GM21723 (cell line): ENCODE measurements around the gene RET.
"Not testable (repeated sequence)": the region's sequence is repeated elsewhere in the genome, so short reads cannot be mapped to it uniquely, and the experiment has no call there.

Experiments used
- ATAC-seq: cut with Tn5 transposase; IDR thresholded peaks from one replicate; pipeline ENCODE4 v1.9.1; 2021; ENCODE audit warnings: mild to moderate bottlenecking, moderate library complexity; ENCODE audit not compliant: unreplicated experiment

RET gene

DNA sequence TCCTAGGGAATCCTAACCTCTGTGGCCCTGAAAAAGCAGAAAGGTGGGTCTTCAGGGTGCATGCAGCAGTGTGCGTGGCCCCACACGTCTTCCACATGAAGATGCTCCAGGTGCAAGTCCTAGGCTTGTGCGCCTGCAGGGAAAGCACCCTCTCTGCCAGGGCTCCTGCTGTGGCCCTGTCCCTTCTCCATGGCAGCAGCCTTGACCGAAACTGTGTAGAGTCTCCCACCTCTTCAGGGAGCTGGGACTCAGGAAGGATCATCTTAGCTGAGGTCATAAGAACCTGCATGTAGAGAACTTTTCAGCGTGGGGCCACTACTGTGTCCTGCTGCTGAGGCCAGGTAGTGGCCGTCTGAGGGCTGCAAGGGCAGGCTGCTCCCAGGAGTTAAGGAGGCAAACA, 55.0 kb downstream of the RET start:
- ATAC-seq: no peak

DNA sequence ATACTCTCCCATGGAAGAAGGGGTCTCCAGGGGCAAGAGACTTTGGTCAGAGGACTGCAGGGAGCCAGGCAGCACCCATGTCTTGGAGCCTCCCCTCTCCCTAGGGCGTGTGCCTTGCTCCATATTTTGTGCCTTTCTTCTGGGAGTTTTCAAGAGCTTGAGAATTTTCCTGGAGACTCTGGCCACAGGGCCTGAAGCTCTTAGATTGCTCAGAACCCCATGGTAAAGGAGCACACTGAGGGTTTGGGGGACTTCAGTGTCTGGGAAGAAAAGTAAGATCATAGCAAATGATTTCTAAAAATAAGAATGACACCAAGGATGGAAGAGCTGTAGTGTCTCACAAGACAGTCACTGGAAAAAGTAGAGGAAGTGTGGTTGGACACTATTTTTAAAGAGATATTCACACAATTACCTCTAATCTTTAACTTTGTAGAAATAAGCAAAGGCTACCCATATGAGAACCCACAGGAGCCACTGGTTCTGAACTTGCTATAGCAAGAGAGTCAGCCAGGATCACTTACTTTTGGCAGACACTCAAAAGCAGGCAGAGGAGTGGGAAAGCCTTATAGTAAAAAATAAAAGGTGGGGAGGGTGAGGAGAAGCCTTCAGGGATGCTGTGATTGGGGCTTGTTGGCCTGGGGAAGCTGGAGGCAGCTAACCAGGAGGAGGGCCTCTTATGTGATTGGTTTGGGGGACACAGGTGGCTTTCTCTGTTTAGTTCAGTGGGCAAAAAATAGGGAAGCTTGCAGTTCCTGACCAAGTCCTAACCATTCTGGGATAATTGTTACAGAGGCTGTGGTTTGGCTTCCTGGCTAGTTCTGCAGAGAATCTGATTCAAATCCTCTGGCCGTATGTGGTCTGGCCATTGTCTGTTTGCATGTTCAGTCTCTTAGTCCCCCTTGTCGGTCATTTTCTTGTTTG, 56.3 kb downstream of the RET start:
- no peak for ATAC-seq

DNA sequence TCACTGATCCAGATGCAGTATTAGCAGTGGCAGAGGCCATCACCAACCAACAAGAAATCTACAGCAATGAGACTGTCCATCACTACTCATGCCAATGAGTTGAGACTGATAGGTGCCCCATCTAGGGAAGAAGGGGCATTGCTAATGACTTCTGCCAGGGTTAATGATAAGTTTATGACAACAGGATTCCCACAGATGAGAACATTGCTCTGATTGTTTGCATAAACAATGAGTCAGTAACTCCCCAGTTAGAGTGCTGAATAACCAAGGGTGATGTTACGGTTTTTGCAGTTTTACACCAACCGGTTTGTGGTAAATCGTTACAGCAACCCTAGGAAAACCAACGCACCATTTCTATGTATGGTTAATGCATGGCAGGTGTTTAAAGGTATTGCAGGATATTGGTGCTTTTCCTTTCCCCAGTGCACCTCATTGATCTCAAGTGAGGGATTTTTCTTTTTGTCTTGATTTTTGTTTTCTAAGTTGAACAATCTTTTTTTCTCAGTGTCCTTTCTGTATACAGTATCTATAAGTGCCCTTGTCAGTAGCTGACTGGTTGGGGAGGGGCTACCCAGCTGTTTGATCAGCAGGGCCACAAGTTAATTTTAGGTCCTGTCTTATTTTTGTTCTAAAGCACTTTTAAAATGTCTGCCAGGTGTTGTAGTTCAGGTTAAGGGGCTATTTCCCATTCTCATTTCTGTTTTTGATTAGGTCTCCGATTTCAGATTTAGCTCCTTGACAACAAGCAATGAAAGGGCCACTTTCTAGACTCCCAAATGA, 57.4 kb downstream of the RET start:
- ATAC-seq: no peak

DNA sequence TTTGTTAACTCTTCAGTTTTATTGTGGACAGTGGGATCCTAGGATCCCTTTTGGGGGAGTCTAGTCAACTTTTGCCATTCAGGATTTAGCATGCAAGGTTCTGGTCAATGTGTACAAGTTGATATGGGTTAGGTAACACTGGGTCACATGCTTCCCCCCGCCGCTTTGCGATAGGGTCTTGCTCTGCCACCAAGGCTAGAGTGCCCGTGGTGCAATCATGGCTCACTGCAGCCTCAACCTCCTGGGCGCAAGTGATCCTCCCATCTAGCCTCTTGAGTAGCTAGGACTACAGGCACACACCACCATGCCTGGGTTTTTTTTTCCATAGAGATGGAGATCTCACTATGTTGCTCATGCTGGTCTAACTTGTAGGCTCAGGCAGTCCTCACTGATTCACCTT, 58.2 kb downstream of the RET start:
- ATAC-seq: no peak

GRCh38 chr10:43135656-43136055, 58.8 kb downstream of the RET start:
- no peak for ATAC-seq

DNA sequence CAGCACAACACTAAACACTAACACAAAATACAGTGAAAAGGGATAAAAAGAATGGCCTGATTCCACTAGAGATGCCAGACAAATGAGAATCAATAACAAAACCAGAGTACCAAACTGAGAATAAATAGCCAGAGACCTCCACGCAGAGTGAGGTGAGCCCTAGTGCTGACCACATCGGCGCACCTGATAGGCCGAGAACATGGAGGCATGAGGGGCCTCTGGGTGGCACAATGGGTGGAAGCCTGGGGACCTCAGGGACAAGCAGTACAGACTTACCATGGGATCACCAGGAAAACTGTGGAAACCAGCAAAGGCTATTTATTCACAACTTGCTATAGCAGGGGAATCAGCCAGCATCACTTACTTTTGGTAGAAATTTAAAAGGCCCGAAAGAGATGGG, 59.6 kb downstream of the RET start:
- no peak for ATAC-seq

GRCh38 chr10:43136995-43137716, 60.3 kb downstream of the RET start:
- no peak for ATAC-seq

DNA sequence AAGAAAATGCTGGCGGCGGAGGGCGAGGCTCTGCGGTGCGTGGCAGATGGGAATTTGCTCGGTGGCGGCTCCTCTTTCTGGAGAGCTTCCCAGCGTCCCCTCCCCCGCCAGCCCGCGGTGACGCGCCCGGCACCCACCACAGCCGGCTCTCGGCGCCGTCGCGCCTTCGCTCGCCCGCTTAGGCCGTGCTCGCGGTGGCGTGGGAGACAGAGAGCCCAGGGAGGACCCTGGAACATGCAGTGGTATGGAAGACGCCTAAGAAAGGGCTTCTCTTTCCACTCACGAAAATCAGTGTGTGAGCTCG, 60.8 kb downstream of the RET start:
- ATAC-seq: peak; percentile 29

- ATAC-seq: peak; percentile 71
Measured at GRCh38 chr10:43138021-43138756, 61.3 kb downstream of the RET start, which contains the start of gene CSGALNACT2. CSGALNACT2 (plus strand) TSS chr10:43138445; CDS start chr10:43155150, 16,705 bp downstream.

DNA sequence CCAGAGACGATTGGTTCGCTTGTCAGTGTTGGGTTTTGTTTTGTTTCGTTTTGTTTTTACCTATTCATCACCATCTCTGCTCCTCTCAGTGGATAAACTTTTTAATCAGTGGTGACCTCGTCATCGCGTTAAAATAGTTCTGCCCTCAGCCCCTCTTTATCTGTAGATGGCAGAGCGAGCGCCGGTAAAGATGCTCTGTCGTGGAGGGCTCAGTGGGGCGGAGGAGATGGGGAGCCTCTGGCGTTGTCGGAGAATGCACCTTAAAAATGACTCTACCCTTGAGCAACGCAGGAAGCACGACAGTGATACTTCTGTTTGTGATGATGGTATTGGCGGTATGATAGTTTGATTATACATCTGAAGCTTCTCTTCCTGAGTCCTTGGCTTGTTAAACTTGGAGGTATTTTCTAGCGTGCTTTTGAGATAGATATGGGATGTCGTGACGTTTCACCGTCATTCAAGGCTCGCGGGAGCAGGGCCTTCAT, 61.9 kb downstream of the RET start:
- peak; percentile 41 for ATAC-seq

DNA sequence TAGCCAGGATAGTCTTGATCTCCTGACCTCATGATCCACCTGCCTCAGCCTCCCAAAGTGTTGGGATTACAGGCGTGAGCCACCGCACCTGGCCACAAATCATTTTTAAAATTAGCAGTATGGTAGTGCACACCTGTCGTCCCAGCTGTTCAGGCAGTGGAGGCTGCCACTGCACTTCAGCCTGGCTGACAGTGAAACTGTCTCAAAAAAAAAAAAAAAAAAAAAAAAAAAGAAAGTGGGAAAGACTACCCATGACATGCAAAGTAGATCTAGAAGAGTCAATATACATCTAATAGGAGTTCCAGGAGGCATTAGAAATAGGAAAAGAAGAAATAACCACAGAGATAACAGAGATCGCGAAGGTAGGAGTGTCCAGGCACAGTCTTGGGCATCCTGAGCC, 64.6 kb downstream of the RET start:
- no peak for ATAC-seq

- ATAC-seq: no peak
Measured at GRCh38 chr10:43145311-43145710, 68.4 kb downstream of the RET start.

DNA sequence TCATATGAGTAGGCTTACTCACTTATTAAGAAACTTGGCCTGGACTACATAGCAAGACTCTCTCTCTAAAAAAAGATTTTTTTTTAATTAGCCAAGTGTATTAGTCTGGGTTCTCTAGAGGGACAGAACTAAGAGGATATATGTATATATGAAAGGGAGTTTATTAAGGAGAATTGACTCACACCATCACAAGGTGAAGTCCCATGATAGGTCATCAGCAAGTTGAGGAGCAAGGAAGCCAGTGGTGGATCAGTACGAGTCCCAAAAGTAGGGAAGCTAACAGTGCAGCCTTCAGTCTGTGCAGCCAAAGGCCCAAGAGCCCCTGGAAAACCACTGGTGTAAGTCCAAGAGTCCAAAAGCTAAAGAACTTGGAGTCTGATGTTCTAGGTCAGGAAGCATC, 69.1 kb downstream of the RET start:
- ATAC-seq: not testable (repeated sequence)

DNA sequence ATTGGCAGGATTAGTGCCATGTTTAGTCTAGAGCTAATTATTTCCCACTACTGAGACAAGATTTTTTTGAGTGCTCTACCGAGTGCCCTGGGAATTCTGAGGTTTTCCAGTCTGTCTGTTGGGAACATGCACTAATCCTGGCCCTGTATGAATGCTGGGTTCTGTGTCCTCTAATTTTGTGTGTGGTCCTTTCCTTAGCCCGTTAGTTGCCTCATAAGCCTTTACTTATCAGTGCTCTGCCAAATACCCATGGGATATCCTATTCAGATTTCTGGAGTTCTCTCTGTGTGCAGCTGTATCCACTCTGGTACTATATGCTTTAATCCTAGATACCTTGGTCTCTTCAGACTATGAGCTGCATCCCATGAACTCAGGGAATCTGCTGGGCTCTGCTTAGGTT, 74.5 kb downstream of the RET start:
- ATAC-seq: no peak

DNA sequence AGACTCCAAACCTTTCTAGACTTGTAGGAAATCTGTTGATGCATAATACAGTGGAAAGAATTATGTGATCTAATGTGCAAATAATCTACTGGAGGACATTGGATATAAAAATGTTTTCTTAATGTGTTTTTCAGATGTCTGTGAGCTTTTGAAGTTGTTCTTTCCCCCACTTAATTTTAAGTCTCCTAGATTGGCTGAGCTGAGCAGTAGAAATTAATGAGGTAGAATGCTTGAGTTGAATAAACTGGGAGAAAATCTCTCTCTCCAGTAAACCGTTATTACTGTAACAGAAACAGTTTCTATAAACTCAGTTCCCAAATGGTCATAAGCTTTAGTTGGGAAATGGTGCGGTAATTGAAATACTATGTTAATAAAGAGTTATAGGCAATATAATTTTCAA, 77.0 kb downstream of the RET start:
- no peak for ATAC-seq

DNA sequence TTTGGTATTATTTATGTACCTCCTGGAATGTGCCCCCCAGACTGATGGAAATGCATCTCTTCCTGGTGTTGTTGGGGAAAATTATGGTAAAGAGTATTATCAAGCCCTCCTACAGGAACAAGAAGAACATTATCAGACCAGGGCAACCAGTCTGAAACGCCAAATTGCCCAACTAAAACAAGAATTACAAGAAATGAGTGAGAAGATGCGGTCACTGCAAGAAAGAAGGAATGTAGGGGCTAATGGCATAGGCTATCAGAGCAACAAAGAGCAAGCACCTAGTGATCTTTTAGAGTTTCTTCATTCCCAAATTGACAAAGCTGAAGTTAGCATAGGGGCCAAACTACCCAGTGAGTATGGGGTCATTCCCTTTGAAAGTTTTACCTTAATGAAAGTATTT, 78.4 kb downstream of the RET start:
- no peak for ATAC-seq

- ATAC-seq: no peak
Measured at GRCh38 chr10:43155741-43156140, 78.9 kb downstream of the RET start.

- no peak for ATAC-seq
Measured at GRCh38 chr10:43156590-43157341, 79.9 kb downstream of the RET start.

GRCh38 chr10:43158636-43159035, 81.8 kb downstream of the RET start:
- ATAC-seq: no peak
